GM12874 (cell line): Measurements from ENCODE around the gene ADAM20.

Experiments used
- CTCF ChIP-seq: IDR thresholded peaks from 2 replicates; pipeline ENCODE4 v1.5.1; 2011; ENCODE audit warnings: low read depth, mild to moderate bottlenecking, control low read depth, low read length, moderate library complexity; ENCODE audit not compliant: insufficient read depth

Gene ADAM20

GRCh38 chr14:70555890-70556289, 21.1 kb upstream of the ADAM20 start:
- no peak for TF ChIP-seq CTCF

- TF ChIP-seq CTCF, result no peak
Observed at GRCh38 chr14:70538087-70538486, 3.3 kb upstream of the ADAM20 start.

GRCh38 chr14:70536830-70537229, 2.0 kb upstream of the ADAM20 start:
- TF ChIP-seq CTCF, result no peak

GRCh38 chr14:70530417-70530816, 4.4 kb downstream of the ADAM20 start:
- TF ChIP-seq CTCF, result no peak

- no peak for TF ChIP-seq CTCF
Observed at GRCh38 chr14:70527501-70528105, 7.2 kb downstream of the ADAM20 start.

- no peak for TF ChIP-seq CTCF
Observed at GRCh38 chr14:70525691-70526090, 9.1 kb downstream of the ADAM20 start.

GRCh38 chr14:70515811-70516210, 19.0 kb downstream of the ADAM20 start:
- no peak for TF ChIP-seq CTCF
